Measurements from ENCODE around the gene DYRK4.

Gene DYRK4

DNA sequence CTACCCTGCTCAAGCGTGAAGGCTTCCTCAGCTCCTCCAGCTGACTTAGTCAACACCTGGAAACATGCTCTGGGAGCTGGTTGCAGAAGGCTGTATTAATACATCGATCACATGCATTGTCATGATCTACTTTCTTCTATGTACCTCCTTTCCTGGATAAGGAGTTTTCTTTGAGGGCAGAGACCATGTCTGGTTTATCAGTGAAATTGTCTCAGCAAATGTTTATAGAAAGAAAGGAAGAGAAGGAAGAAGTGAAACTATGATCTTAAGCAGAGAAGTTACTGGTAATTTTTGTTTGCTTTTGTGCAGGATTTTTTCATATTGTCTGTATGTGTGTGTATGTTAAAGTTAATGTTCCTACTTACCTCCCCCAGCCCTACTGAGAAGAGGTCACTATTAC is 4.5 kb downstream of the DYRK4 start:
- H2AFZ ChIP-seq (ENCODE audit: low read length), result no peak overlapping the region
- H3K4me2 ChIP-seq (ENCODE audit: low read length), result 0 out of 2 replicates have a peak overlapping the region, but pooled peaks have one; percentile 15
- H3K4me3 ChIP-seq (ENCODE audit: low read depth, low read length, poor library complexity, severe bottlenecking), result no peak overlapping the region
- no peaks in the 10 kb centered on the region for H3K9me3 ChIP-seq (ENCODE audit: low read length)
- TF ChIP-seq EZH2 (IDR thresholded peaks at IDR 0.05; ENCODE audit: borderline replicate concordance, low read length), result no peak
- TF ChIP-seq, protein P1, sequence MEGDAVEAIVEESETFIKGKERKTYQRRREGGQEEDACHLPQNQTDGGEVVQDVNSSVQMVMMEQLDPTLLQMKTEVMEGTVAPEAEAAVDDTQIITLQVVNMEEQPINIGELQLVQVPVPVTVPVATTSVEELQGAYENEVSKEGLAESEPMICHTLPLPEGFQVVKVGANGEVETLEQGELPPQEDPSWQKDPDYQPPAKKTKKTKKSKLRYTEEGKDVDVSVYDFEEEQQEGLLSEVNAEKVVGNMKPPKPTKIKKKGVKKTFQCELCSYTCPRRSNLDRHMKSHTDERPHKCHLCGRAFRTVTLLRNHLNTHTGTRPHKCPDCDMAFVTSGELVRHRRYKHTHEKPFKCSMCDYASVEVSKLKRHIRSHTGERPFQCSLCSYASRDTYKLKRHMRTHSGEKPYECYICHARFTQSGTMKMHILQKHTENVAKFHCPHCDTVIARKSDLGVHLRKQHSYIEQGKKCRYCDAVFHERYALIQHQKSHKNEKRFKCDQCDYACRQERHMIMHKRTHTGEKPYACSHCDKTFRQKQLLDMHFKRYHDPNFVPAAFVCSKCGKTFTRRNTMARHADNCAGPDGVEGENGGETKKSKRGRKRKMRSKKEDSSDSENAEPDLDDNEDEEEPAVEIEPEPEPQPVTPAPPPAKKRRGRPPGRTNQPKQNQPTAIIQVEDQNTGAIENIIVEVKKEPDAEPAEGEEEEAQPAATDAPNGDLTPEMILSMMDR (IDR thresholded peaks at IDR 0.05; ENCODE audit: low read length), result no peak
- no peaks in the 10 kb centered on the region for H4K20me1 ChIP-seq (ENCODE audit: insufficient read depth, low read length)
- H3F3A ChIP-seq (ENCODE audit: insufficient read depth, low read length), result no peaks in the 10 kb centered on the region
- no peaks in the 10 kb centered on the region for H3K9me2 ChIP-seq (ENCODE audit: low read depth, low read length)
- H3K4me1 ChIP-seq (ENCODE audit: insufficient read depth, low read length, severe bottlenecking), result peaks cover 18% of the 10 kb centered on the region
- peaks cover 4% of the 10 kb centered on the region; the same call in 1 of the 2 replicates for H3K36me3 ChIP-seq (ENCODE audit: insufficient read depth, low read length)
- no peak overlapping the region for H3K9ac ChIP-seq (ENCODE audit: low read length)
- H3K27me3 ChIP-seq (ENCODE audit: insufficient read depth, low read length), result no peaks in the 10 kb centered on the region
- H3K27ac ChIP-seq (ENCODE audit: low read depth, low read length, poor library complexity, severe bottlenecking), result peak overlapping the region; percentile 20
- H3K79me2 ChIP-seq (ENCODE audit: insufficient read depth, low read length), result no peaks in the 10 kb centered on the region

DNA sequence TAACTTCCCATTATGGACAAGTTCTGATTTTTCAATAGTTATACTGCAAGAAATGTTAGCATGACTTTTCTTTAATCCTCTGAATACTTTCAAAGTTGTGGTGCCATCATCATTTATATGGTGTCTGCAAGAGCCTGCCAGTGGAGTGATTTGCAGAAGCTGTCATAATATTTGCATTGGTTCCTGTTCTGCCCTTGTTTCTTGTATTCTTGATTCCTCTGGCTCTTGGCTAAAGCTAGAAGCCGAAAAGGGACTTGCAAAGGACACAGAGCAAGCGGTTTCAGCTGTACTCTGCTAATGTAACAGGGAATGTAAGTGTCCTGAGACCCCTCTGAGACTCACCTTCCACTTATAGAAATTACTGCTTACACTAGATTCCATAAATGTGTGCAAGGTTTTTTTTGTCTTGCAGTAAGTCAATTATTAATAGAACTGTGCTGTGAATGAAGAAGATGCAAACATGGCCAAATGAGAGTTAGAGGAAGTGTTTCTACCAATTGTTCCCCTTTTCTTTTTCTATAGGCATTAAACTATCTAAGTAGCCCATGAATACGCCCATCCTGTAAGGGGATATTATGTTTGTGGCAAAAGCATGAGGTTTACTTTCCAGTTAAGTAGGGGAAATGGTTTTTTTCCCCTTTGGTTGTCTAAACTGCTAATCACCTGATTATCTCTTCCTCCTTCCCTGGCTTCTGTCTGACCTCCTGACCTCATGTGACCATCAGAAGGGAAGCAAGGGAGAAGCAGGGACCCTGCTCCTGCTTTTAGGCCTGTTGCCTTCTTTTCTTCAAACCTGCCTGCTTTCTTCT is 5.3 kb downstream of the DYRK4 start:
- Histone ChIP-seq H3K27ac (ENCODE audit: low read depth, low read length, poor library complexity, severe bottlenecking) (peak overlapping the region; percentile 30), H3K4me2 (ENCODE audit: low read length) (0 out of 2 replicates have a peak overlapping the region, but pooled peaks have one; percentile 5), H3K9ac (ENCODE audit: low read length) (no peak overlapping the region)

DNA sequence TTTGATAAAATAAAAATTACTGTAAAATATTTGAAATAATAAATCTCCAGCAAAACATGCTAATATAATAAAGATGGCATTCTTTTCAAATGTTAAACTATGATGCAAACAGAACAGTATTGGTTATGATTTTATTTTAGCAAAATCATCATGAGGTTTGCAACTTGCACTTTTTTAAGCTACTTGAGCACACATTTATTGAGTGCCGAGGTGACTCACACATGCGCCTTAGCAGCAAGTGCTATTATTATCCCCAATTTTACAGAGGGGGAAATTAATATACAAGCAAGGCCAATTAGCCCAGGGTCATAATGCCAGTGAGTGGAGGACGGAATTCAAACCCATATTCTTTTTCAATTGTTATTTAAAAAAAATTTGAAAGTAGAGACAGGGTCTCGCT is 7.3 kb downstream of the DYRK4 start:
- H4K20me1 ChIP-seq (ENCODE audit: insufficient read depth, low read length), result no peaks in the 10 kb centered on the region
- no peaks in the 10 kb centered on the region for H3K27me3 ChIP-seq (ENCODE audit: insufficient read depth, low read length)
- H2AFZ ChIP-seq (ENCODE audit: low read length), result no peak overlapping the region
- no peaks in the 10 kb centered on the region for H3K9me2 ChIP-seq (ENCODE audit: low read depth, low read length)
- no peak overlapping the region for H3K4me2 ChIP-seq (ENCODE audit: low read length)
- no peaks in the 10 kb centered on the region for H3F3A ChIP-seq (ENCODE audit: insufficient read depth, low read length)
- H3K79me2 ChIP-seq (ENCODE audit: insufficient read depth, low read length), result no peaks in the 10 kb centered on the region
- peaks cover 4% of the 10 kb centered on the region; the same call in 1 of the 2 replicates for H3K36me3 ChIP-seq (ENCODE audit: insufficient read depth, low read length)
- no peak for TF ChIP-seq EZH2 (IDR thresholded peaks at IDR 0.05; ENCODE audit: borderline replicate concordance, low read length)
- TF ChIP-seq, protein P1 (IDR thresholded peaks at IDR 0.05; ENCODE audit: low read length), result no peak
- no peaks in the 10 kb centered on the region for H3K9me3 ChIP-seq (ENCODE audit: low read length)
- H3K4me1 ChIP-seq (ENCODE audit: insufficient read depth, low read length, severe bottlenecking), result peaks cover 18% of the 10 kb centered on the region
- no peak overlapping the region for H3K27ac ChIP-seq (ENCODE audit: low read depth, low read length, poor library complexity, severe bottlenecking)
- no peak overlapping the region for H3K4me3 ChIP-seq (ENCODE audit: low read depth, low read length, poor library complexity, severe bottlenecking)
- H3K9ac ChIP-seq (ENCODE audit: low read length), result no peak overlapping the region

More for the DNA sequence above, 5.3 kb downstream of the DYRK4 start:
- Histone ChIP-seq H3K4me3 (ENCODE audit: low read depth, low read length, poor library complexity, severe bottlenecking) (no peak overlapping the region), H4K20me1 (ENCODE audit: insufficient read depth, low read length) (no peaks in the 10 kb centered on the region), H3K4me1 (ENCODE audit: insufficient read depth, low read length, severe bottlenecking) (peaks cover 18% of the 10 kb centered on the region), H3F3A (ENCODE audit: insufficient read depth, low read length) (no peaks in the 10 kb centered on the region), H3K9me2 (ENCODE audit: low read depth, low read length) (no peaks in the 10 kb centered on the region), H2AFZ (ENCODE audit: low read length) (no peak overlapping the region), H3K27me3 (ENCODE audit: insufficient read depth, low read length) (no peaks in the 10 kb centered on the region), H3K36me3 (ENCODE audit: insufficient read depth, low read length) (peaks cover 4% of the 10 kb centered on the region; the same call in 1 of the 2 replicates), H3K79me2 (ENCODE audit: insufficient read depth, low read length) (no peaks in the 10 kb centered on the region), H3K9me3 (ENCODE audit: low read length) (no peaks in the 10 kb centered on the region)
- TF ChIP-seq, protein P1 (IDR thresholded peaks at IDR 0.05; ENCODE audit: low read length), result no peak
- TF ChIP-seq EZH2 (IDR thresholded peaks at IDR 0.05; ENCODE audit: borderline replicate concordance, low read length), result no peak
